Right lobe of liver (tissue), 4 donors: ENCODE results near the gene KDM2B.

Source experiments
- CTCF ChIP-seq, 4 donors: fragments of 200-600 bp in 3 of 4; fragments of 450-650 bp in 1 of 4; IDR thresholded peaks; one replicate each; pipeline versions ENCODE4 v1.5.1 to v1.8.0; 2016 to 2022; ENCODE audit warnings: antibody characterized with exemption in 4 of 4, mild to moderate bottlenecking in 2 of 4
- POLR2A ChIP-seq: fragments of 450-650 bp; IDR thresholded peaks from one replicate; pipeline ENCODE4 v1.6.1; 2017; ENCODE audit warnings: antibody characterized with exemption, mild to moderate bottlenecking
- donor health status: DM: no; HTN: no; CAD: no.
- donor health status: DM: no; HTN: no; CAD: no.
- donor health status: DM: no; HTN: yes; CAD: no.

GRCh38 chr12:121520119-121520518 lies 60.7 kb downstream of the KDM2B start:
- TF ChIP-seq CTCF (IDR thresholded peaks at IDR 0.05) (no peak), POLR2A (no peak)
